Right lobe of liver (tissue), 4 donors: ENCODE results near the gene PIWIL4.

ENCODE experiments used
- CTCF ChIP-seq, 4 donors: fragments of 200-600 bp in 3 of 4; fragments of 450-650 bp in 1 of 4; IDR thresholded peaks; one replicate each; pipeline versions ENCODE4 v1.5.1 to v1.8.0; 2016 to 2022; ENCODE audit warnings: antibody characterized with exemption in 4 of 4, mild to moderate bottlenecking in 2 of 4
- POLR2A ChIP-seq: fragments of 450-650 bp; IDR thresholded peaks from one replicate; pipeline ENCODE4 v1.6.1; 2017; ENCODE audit warnings: antibody characterized with exemption, mild to moderate bottlenecking
- donor health status: DM: no; HTN: no; CAD: no.
- donor health status: DM: no; HTN: no; CAD: no.
- donor health status: DM: no; HTN: yes; CAD: no.

GRCh38 chr11:94623120-94623735 is 56.1 kb downstream of the PIWIL4 start:
- peak; percentile 71 to 88 (median 79) for TF ChIP-seq CTCF (IDR thresholded peaks at IDR 0.05)
- TF ChIP-seq POLR2A, result no peak
